Central memory CD4-positive, alpha-beta T cell (primary cell): ENCODE data around the gene MAEA.
"Not testable (repeated sequence)": the region's sequence is repeated elsewhere in the genome, so short reads cannot be mapped to it uniquely, and the experiment has no call there.

Experiments used
- DNase-seq: peaks from one replicate; pipeline ENCODE4 v3.0.0; 2022

Gene MAEA

DNA sequence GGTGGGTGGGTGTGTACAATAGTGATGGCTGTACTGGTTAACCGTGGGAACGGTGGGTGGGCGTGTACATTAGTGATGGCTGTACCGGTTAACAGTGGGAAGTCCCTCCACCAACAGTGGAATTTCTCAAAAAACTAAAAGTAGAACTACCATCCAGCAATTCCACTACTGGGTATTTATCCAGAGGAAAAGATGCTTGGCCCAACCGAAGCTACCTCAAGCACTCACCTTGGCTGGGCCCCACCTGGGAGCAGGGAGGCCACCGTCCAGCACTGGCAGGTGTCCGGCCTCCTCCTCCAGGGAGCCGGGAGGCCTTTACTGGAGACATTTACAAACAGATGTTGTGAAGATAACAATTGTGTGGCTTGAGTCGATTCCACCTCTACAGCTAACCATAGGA lies 6.0 kb upstream of the MAEA start:
- no peak for DNase-seq

DNA sequence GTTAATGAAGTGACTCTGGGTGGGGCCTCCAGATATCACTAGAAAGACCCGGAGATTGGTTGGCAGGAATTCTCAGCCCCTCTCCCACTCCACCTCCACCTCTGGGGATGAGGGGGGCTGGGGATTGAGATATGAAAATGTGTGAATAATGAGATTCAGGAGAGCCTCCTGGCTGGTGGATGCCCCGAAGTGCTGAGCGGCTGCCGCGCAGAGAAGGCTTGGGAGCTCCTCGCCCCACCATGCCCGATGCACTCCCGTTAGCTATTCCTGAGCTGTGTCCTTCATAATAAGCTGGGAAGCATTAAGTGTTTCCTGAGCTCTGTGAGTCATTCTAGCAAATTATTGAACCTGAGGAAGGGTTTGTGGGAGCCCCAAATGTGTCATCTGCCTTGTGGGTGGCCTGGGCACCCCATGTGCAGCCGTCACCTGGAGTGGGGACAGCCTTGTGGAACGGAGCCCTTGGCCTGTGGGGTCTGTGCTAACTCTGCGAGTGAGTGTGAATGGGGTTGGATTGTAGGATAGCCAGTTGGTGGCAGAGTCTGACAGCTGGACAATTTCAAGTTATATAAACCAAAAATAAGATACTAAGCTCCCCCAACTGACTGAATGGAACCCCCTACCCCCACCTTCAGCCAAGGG lies 4.4 kb upstream of the MAEA start:
- no peak for DNase-seq

DNA sequence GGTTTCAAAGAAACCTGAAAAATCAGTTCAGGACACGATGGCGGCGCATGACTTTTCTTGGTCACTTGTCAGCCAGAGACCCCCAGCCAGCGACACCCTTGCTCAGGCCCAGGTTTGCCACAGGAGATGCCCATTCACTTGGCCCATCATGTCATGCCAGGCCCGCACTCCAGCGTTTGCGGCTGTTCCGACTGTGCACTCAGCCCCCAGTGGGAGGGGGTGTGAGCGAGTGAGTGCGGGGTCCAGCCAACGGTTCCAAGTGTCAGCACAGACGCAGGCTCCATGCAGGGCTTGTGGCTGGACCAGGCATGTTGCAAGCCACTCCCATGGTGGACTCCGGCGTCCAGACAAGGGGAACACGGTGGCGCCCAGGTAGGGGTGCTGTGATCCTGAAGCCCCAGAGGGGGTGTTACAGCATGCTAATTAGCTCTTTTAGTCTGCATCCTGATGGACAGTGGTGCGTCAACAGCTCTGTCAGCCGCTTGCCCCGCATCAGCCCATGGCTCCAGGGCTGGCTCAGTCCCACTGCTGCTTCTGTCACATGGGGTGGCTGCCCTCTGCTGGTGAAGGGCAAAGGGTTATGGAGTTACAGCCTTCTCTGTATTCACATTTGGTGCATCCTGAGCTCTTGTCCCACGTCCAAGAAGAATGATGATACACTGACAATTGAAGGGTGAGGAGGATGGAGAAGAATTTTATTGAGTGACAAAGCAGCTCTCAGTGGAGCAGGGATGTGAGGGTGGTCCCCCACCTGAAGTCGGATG lies 3.7 kb upstream of the MAEA start:
- DNase-seq = no peak

DNA sequence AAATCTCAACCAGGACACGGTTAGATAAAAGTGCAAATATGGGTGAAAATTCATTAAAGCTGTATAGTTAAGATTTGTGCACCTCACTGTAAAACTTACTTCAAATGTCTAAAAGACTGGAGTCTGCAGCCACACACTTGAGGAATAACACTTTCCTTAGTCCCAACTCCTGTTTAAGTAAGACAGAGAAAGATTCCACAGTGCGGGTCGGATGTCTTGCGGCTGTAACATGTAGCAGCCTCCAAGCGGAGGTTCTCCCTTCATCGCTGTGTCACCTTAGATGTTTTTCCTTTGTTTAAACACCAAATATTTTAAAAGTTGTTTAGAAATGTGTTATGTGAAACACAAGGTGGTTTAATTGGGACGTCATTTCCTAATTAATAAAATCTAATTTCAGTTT lies 905 bp upstream of the MAEA start:
- DNase-seq = no peak

DNA sequence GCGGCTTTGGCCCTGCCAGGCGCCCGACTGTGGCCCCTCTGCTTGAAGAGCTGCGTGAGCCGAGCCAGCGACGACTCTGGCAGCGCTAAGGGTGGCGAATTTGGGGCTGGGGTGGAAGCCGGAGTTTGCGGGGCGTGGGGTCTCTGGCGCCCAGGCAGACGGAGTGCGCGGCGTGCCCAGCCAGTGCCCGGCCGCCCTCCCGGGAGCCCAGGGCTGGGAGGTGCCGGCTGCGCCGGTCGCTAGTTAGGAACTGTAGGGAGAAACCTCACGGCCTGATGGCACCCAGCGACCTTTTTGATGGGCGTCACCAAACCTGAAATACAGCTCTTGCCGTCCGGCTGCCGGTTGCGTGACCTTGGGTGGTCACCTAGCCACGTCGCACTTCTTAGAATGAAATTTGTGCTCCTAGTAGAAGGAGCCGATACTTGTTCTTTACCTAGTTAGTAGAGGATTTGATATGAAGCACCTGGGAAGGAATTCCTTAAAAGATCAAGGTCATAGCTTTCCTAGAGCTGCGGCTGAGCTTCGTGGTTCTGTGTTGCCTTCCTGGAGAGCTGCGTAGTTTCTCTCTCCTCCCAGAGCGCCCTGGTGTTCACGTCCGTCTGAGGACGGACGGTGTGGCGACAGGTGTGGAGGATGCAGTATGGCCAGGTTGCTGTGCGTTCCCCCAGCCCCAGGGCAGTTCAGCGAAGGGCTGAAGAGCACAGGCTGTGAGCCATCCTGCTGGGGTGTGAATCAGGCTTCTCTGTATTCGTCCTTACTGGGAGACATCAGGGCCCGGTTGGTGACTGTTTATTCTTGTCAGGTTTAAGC lies 680 bp downstream of the MAEA start:
- DNase-seq = no peak

DNA sequence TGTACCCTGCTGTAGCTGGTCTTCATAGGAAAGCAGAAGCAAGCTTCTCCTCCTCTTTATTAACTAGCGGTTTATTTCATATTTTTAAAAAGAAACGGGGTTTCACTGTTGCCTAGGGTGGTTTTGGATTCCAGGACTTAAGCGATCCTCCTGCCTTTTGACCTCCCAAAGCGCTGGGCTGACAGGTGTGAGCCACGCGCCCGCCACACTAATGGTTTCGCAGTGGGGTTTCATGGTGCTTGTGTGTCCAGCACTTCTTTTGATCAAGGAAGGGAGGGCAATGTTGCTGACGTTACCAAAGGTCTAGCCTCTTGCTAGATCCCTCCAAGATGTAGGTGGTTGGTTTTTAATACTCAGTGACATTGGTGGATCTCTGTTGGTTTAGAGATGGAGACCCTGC lies 1.4 kb downstream of the MAEA start:
- DNase-seq = no peak

DNA sequence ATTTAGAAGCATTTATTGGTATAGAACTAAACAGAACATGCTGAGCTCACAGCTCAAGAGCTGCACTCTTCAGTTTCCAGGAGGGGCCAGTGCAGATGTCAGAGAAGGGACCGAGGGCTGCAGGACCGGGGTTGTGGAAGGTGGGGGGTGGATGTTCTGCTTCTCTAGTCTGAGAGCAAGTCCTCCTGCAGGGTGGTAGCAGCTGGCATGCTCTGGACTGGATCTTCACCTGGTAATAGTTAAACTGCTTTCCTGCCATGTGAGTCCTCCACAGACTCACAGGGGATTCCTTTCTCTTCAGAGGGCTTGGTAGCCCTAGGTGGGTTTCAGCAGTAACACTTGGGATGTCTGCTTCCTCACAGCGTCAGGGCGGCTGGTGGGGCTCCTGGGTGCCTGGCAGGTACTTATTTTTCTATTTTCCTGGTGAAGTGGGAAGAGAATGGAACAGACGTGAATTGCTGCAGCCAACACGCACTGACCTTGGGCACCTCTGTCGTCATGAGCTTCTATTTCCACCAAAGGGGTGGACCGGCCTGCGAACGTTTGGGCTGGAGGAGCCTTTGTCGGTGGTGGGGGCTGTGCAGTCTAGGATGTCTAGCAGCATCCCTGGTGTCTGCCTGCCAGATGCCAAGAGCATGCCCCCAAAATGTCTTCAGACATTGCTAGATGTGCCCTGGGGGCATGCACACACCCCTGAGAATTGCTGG lies 2.5 kb downstream of the MAEA start:
- no peak for DNase-seq

DNA sequence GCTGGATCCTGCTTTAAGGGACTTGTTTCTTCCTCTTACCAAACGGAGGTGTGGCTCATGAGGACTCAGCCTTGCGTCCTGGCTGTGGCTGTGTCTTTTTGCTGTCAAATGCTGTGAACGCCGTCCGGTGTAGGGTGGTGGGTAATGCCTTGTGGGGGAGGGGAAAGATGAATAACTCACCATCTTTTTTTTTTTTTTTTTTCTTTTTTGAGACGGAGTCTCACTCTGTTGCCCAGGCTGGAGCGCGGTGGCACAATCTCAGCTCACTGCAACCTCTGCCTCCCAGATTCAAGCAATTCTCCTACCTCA lies 3.0 kb downstream of the MAEA start:
- not testable (repeated sequence) for DNase-seq

DNA sequence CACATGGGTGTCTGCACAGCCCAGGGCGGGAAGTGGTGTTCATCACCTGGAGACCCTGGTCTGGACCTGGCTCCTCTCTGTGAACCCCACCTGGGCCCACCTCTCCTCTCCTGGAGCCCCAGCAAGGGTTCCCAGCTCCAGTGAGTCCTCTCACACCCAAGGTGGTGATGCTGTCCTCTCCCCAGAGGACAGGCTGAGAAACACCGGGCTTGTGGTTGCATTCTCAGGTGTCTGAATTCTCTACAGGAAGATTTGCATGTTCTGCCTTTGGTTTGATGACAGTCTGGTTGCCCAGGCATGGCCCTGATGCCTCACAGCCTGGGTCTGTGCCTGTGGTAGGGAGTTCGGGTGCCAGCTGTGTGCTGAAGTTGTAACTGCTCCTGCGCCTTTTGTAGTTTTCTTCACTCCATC lies 3.8 kb downstream of the MAEA start:
- no peak for DNase-seq

DNA sequence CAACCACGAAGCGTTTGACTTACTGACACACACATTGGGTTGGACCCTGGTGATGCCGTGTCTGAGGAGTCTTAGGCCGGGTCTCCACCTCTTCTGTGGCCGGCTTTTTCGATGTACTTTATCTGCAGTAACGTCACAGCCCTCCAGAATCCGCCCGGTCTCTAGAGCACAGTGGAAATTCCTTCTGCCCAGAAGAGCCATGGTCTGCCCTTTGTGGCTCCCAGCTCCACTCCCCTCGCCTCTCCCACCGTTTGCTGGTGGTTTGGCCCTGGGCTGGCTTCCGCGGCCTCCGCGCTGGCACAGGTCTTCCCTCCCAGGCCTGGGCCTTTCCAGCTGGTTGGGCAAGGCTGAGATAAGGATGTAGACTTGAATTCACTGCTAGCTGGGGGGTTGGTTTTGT lies 4.3 kb downstream of the MAEA start:
- DNase-seq = no peak

DNA sequence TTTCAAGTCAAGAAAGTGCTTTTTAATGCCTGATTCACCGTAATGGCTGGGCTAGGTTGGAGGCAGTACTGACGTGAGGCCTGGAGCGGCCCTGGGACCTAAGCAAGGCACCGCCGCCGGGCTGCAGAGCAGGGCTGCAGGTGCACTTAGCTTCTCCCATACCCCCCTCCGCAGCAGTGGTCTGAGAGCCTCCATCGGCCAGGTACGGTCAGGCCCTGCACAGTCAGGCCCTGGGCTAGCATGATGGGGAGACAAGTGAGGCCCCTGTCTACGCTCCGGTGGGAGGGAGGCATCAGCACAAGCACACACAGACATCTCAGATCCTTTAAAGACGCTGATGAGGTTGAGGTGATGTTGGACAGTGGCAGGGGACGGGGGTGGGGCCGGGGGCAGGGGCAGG lies 4.7 kb downstream of the MAEA start:
- DNase-seq = no peak

DNA sequence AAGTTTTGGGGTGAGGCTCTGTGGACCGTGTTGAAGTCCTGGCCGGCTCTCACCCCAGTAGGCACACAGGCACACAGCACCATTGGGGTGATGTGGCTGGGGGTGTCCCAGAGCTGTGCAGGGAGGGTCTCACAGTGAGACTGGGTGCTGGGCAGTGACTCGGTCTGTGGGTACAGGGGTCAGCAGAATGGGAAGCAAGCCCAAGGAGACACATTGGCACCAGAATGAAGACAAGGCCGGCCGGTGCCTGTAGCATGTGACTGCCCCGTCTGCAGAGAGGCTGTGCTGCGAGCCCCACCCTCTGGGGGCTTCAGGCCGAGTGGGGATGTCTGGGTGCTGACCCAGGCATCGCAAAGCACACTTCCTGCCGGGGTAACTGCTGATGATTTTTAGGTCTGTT lies 5.2 kb downstream of the MAEA start:
- DNase-seq = no peak

DNA sequence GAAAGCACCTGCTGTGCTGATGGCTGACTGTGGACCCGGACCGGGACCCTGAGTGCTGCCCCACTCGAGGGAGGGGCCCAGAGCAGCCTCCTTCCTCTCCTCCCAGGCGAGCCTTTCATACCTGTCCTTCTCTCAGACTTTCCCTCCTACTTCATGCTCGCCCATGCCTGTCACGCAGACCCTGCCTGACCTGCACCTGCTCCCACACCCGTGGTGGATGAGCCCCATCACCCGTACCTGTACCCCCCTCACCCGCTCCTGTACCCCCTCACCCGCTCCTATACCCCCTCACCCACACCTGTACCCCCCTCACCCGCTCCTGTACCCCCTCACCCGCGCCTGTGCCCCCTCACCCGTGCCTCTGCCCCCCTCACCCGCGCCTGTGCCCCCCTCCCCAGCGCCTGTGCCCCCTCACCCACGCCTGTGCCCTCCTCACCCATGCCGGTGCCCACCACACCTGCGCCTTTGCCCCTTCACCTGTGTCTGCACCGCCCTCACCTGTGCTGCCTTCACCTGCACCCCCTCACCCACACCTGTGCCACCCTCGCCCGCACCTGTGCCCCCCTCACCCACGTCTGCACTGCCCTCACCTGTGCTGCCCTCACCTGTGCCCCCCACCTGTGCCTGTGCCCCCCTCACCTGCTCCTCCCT lies 5.8 kb downstream of the MAEA start:
- no peak for DNase-seq

DNA sequence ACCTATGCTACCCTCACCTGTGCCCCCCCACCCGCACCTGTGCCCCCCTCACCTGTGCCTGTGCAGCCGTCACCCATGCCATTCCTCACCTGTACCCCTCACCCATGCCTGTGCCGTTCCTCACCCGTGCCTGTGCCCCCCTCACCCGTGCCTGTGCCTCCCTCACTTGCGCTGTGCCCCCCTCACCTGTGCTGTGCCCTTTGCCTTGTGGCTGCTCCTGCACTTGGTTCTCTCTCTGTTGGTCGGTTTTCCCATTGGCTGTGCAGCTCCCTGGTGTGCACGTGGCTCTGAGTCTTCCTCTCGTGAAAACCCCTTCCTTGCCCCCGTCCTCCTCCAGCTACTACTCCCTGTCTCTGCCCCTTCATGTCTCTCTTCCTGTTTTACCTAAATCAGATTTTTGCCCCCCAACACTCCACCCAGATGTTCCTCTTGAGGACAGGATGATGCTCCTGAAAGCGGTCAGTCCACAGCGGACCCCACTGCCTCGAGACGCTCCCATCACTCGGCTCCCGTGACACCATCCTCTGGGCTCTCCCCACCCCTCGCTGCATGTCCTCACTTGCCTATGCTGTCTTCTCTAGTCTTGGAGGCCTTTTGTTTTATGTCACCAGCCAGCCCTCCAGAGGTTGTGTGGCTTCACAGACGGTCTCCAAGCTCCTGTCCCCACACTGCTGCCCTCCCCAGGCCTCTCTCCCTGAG lies 6.8 kb downstream of the MAEA start:
- no peak for DNase-seq

DNA sequence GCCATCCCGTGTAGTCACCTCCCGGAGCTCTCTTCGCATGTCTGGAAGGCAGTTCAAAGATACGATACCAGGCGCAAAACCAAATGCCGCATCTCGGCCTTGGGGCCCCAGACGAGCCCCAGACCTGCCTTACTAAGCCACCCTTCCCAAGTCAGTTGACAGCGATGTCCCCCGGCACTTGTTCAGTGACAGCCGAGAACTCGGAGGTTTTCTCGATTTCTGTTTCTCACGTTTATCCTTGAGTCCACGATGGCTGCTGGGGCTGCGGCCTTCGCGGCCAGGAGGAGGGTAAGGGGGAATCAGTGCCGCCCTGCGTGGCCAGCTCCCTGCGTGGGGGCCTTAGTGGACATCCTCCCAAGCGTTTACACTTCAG lies 7.3 kb downstream of the MAEA start:
- no peak for DNase-seq

DNA sequence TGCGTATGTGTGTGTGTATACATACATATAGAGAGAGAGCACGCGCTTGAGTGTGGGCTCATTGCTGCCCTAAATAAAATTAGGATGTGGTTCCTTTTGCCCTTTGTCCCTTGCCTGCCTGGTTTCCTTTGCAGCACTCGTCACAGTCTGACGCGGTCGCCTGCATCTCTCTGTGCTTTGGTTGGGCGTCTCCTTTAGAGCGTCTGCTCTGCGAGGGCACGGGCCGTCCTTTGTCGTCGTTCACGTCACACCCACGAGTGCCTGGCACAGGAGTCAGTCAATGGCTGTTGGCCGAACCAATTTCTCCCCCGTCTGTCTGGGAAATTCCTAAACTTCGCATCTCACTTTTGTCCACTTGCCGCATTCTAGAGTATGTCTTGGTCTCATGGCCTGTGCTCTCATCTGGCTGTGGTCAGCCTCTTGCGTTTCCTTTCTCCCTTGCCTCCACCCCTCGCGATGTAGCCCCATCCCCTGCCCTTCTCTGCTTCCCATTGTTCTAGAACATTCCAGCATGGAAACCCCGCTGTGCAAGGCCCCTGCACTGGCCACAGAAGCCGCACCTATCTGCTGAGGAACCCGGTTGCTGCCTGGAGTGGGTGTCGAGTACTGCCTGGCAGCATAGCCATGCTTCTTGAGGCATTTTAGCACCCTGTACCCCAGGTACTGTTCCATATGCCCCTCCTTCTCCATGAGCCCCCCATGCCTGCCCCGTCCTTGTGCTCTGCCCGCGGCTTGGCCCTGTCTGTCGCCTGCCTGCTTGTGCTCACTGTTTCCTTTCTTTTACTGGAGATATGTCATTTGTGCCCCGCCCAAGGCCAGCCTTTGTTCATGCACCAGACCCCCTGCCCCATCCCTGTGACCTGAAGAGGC lies 8.0 kb downstream of the MAEA start:
- DNase-seq = no peak

DNA sequence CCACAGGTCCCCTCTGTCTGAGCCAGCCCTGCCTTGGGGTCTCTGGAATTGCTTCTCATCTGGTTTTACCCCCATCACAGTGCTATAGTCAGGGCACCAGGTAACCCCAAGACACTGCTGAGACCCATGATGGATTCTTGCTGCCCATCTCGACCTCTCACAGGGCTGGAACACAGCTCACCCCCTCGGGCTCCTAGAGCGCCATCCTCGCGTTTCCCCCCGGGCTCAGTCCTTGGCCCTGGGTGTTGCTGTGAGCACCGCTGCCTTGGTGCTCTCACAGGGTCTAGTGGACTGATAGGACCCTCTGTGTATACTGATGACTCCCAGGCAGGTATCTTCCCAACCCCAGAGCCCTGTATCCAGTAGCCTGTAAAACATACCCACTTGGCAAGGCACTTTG lies 8.8 kb downstream of the MAEA start:
- DNase-seq = no peak

DNA sequence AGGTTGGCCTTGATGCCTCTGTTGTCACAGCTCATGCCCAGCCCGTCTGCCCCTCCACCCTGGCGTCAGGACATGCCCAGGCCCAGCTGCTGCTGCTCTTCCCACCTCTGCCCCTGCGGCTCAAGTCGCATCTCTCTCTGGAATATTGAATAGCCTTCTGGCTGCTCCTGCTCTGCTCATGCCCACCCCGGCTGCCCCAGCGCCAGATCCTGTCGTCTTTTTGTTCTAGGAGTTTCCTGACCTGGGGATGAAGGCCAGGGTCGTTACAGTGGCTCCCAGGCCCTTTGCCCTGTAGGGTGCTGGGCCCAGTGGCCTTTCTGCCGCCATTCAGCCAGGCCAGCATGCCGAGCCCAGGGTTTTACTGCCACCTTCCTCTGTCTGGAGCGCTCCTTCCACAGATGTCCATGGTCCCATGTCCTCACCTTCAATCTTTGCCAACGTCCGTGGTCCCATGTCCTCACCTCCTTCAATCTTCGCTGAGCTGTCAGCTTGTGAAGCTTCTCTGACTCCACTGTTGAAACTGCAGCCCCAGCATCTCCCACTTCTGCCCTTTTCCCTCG lies 9.7 kb downstream of the MAEA start:
- DNase-seq = no peak

DNA sequence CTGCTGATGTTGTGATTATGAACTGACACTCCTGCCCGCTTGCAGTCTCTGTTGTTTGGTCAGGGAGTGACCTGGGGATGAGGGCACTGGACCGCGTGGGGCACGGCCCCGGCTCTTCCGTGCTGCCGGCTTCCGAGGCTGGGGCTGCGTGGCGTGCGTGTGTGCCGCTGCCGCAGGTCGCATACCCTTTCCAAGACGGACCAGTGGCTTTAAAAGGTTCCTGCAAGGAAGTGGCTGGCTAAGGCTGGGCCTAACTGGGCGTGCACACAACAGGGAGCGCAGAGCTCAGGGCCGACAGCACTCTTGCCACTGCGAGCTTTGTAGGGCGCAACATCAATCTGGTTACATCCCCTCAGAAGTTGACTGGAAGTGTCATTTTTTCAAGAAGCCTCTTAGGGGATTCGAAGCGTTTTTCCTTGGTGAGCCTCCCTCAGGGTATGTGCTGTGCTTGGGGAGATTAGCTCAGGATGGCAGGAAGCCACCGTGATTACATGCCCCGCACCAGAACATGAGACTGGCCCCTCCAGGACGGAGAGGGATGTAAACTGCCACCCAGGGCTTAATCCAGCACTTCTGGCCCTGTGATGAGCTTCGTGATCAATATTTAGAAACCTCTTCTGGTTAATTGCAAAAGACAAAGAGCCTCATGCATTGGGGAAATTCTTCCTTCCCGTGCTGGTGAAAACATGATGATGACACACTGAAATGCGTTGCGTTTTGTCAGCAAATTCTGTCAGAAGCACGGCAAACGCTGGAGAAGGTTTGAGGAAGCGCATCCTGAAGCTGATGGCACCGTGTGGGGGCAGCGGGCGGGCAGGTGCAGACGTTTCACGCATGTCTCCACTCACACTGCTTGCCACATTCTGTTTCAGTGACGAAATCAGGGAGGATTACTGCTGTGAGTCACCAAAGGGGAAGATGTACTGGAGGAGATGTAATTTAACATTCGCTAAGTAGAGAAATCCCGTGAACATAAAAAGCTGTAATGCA lies 11.1 kb downstream of the MAEA start:
- peak; percentile 29 for DNase-seq

DNA sequence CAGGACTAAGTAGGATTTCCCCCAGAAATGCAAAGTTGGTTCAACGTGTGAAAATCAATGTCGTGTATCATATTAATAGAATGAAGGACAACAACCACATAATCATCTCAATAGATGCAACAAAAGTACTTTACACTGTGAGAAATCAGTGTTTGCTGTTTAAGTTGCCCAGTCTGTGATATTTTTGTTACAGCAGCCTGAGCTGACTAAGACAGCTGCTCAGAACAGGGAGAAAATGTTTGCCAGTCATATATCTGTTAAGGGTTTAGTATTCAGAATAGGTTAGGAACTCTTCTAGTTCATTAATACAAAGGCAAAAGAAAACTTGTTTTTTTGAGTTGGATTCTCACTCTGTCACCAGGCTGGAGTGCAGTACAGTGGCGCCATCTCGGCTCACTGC lies 12.5 kb downstream of the MAEA start:
- no peak for DNase-seq
